HEK293 (cell line): ENCODE results near the gene DNAJC22.
"Not testable (repeated sequence)": the region's sequence is repeated elsewhere in the genome, so short reads cannot be mapped to it uniquely, and the experiment has no call there.

Experiments
- CTCF ChIA-PET: fragments of 350-600 bp; formaldehyde crosslinking; extraction: SDS; loops from one replicate; lab custom pipeline; 2021; ENCODE audit warnings: antibody characterized with exemption; lab: Yijun Ruan, JAX
- POLR2A ChIA-PET: fragments of 300-600 bp; formaldehyde crosslinking; extraction: SDS; loops from one replicate; lab custom pipeline; 2020; ENCODE audit warnings: antibody characterized with exemption, inconsistent platforms; lab: Yijun Ruan, JAX
- H3K27ac ChIP-seq: fragments of 200-500 bp; sonication (Bioruptor generic); 2 replicates; pipeline ENCODE4 v1.5.1; 2014; ENCODE audit warnings: low read depth, low read length, control low read depth, inconsistent platforms; ENCODE audit errors: extremely low read depth
- H3K36me3 ChIP-seq, 2 experiments: fragments of 200-500 bp in 1 of 2; sonication (Bioruptor generic) in 1 of 2; 1 replicate in 1 of 2; 2 replicates in 1 of 2; pipeline ENCODE4 v1.5.1; 2014 to 2017; ENCODE audit warnings: inconsistent platforms in 2 of 2, low read length in 2 of 2; ENCODE audit not compliant: control insufficient read depth in 2 of 2, insufficient read depth in 1 of 2
- H3K4me1 ChIP-seq: fragments of 200-500 bp; sonication (Bioruptor generic); 2 replicates; pipeline ENCODE4 v1.5.1; 2014; ENCODE audit warnings: mild to moderate bottlenecking, low read length, inconsistent platforms; ENCODE audit not compliant: control insufficient read depth, insufficient read depth
- H3K4me3 ChIP-seq: 2 replicates; pipeline ENCODE4 v1.5.1; 2011; ENCODE audit warnings: low read depth, mild to moderate bottlenecking, control low read depth, low read length, moderate library complexity
- H3K9me3 ChIP-seq: fragments of 200-500 bp; sonication (Bioruptor generic); 2 replicates; pipeline ENCODE4 v1.5.1; 2014; ENCODE audit warnings: low read depth, low read length, inconsistent platforms; ENCODE audit not compliant: control insufficient read depth, insufficient read depth
- GFI1B ChIP-seq: fragments of 450-650 bp; formaldehyde crosslinking; IDR thresholded peaks from 2 replicates; pipeline ENCODE4 v1.5.1; 2016; ENCODE audit warnings: missing biosample characterization, missing genetic modification characterization
- REST ChIP-seq: fragments of 450-650 bp; formaldehyde crosslinking; IDR thresholded peaks from 2 replicates; pipeline ENCODE4 v1.5.1; 2016; ENCODE audit warnings: missing biosample characterization, missing genetic modification characterization
- SCRT2 ChIP-seq: fragments of 450-650 bp; formaldehyde crosslinking; IDR thresholded peaks from 2 replicates; pipeline ENCODE4 v1.5.1; 2016; ENCODE audit warnings: missing biosample characterization, missing genetic modification characterization
- ZBTB11 ChIP-seq: fragments of 450-650 bp; formaldehyde crosslinking; conservative IDR thresholded peaks from 2 replicates; pipeline ENCODE4 v1.5.1; 2016; ENCODE audit warnings: low read depth, missing biosample characterization, missing genetic modification characterization
- ZBTB21 ChIP-seq: fragments of 450-650 bp; formaldehyde crosslinking; IDR thresholded peaks from 2 replicates; pipeline ENCODE4 v1.5.1; 2017; ENCODE audit warnings: missing biosample characterization, missing genetic modification characterization
- ZFHX2 ChIP-seq: fragments of 450-650 bp; formaldehyde crosslinking; conservative IDR thresholded peaks from 2 replicates; pipeline ENCODE4 v1.5.1; 2016; ENCODE audit warnings: missing biosample characterization, missing genetic modification characterization
- ZNF184 ChIP-seq: fragments of 450-650 bp; IDR thresholded peaks from 2 replicates; pipeline ENCODE4 v1.5.1; 2018; ENCODE audit warnings: missing biosample characterization, mild to moderate bottlenecking, missing genetic modification characterization
- ZNF202 ChIP-seq: fragments of 450-650 bp; formaldehyde crosslinking; IDR thresholded peaks from 2 replicates; pipeline ENCODE4 v1.5.1; 2016; ENCODE audit warnings: missing biosample characterization, missing genetic modification characterization, borderline replicate concordance
- ZNF266 ChIP-seq: fragments of 450-650 bp; formaldehyde crosslinking; IDR thresholded peaks from 2 replicates; pipeline ENCODE4 v1.5.1; 2016; ENCODE audit warnings: missing biosample characterization, missing genetic modification characterization, low read depth
- ZNF292 ChIP-seq: fragments of 450-650 bp; formaldehyde crosslinking; IDR thresholded peaks from 2 replicates; pipeline ENCODE4 v1.5.1; 2016; ENCODE audit warnings: low read depth, missing biosample characterization, missing genetic modification characterization, borderline replicate concordance
- ZNF394 ChIP-seq: fragments of 450-650 bp; formaldehyde crosslinking; IDR thresholded peaks from 2 replicates; pipeline ENCODE4 v1.5.1; 2016; ENCODE audit warnings: missing biosample characterization, missing genetic modification characterization, mild to moderate bottlenecking, moderate library complexity, borderline replicate concordance
- ZNF404 ChIP-seq: fragments of 450-650 bp; formaldehyde crosslinking; IDR thresholded peaks from 2 replicates; pipeline ENCODE4 v1.5.1; 2017; ENCODE audit warnings: missing biosample characterization, missing genetic modification characterization
- ZNF426 ChIP-seq: fragments of 450-650 bp; formaldehyde crosslinking; IDR thresholded peaks from 2 replicates; pipeline ENCODE4 v1.5.1; 2017; ENCODE audit warnings: missing biosample characterization, missing genetic modification characterization, mild to moderate bottlenecking, inconsistent platforms, moderate library complexity
- ZNF433 ChIP-seq: fragments of 450-650 bp; formaldehyde crosslinking; IDR thresholded peaks from 2 replicates; pipeline ENCODE4 v1.5.1; 2016; ENCODE audit warnings: missing biosample characterization, missing genetic modification characterization, low read depth
- ZNF558 ChIP-seq: fragments of 450-650 bp; formaldehyde crosslinking; IDR thresholded peaks from 2 replicates; pipeline ENCODE4 v1.5.1; 2016; ENCODE audit warnings: missing biosample characterization, missing genetic modification characterization
- ZNF623 ChIP-seq: fragments of 450-650 bp; formaldehyde crosslinking; IDR thresholded peaks from 2 replicates; pipeline ENCODE4 v1.5.1; 2016; ENCODE audit warnings: missing biosample characterization, missing genetic modification characterization
- ZNF629 ChIP-seq: fragments of 450-650 bp; formaldehyde crosslinking; IDR thresholded peaks from 2 replicates; pipeline ENCODE4 v1.5.1; 2017; ENCODE audit warnings: missing biosample characterization, missing genetic modification characterization
- ZNF654 ChIP-seq: fragments of 450-650 bp; formaldehyde crosslinking; IDR thresholded peaks from 2 replicates; pipeline ENCODE4 v1.5.1; 2016; ENCODE audit warnings: low read depth, missing biosample characterization, missing genetic modification characterization
- ZNF664 ChIP-seq: fragments of 450-650 bp; formaldehyde crosslinking; IDR thresholded peaks from 2 replicates; pipeline ENCODE4 v1.5.1; 2016; ENCODE audit warnings: missing biosample characterization, missing genetic modification characterization
- ZSCAN23 ChIP-seq: fragments of 450-650 bp; formaldehyde crosslinking; IDR thresholded peaks from 2 replicates; pipeline ENCODE4 v1.5.1; 2016; ENCODE audit warnings: missing biosample characterization, missing genetic modification characterization
- ZSCAN4 ChIP-seq: fragments of 450-650 bp; formaldehyde crosslinking; IDR thresholded peaks from 2 replicates; pipeline ENCODE4 v1.5.1; 2017; ENCODE audit warnings: missing biosample characterization, missing genetic modification characterization
- ZXDB ChIP-seq: fragments of 450-650 bp; formaldehyde crosslinking; IDR thresholded peaks from 2 replicates; pipeline ENCODE4 v1.5.1; 2016; ENCODE audit warnings: missing biosample characterization, missing genetic modification characterization

Gene DNAJC22

GRCh38 chr12:49310451-49311000, 36.2 kb upstream of the DNAJC22 start:
- H3K27ac ChIP-seq, H3K4me1 ChIP-seq, H3K9me3 ChIP-seq, POLR2A ChIA-PET, H3K36me3 ChIP-seq, H3K4me3 ChIP-seq: not testable (repeated sequence)
- CTCF ChIA-PET, result interaction anchor here (1.5 to 2.5 kb wide), 2 partner anchors 13 to 32 kb away, joined by 5 to 10 read pairs; no protein-coding TSS in a partner anchor
- peak; percentile 20; the same call in 1 of the 2 replicates for TF ChIP-seq SCRT2 (tag by site-specific recombination)
- TF ChIP-seq ZNF184 (tag by site-specific recombination), result peak; percentile 93

- ChIA-PET POLR2A (no interaction called here), CTCF (interaction anchor here (1.2 to 1.6 kb wide), 6 partner anchors 17 to 44 kb away, joined by 4 to 8 read pairs (median 5); partner anchors contain the start of gene PRPH)
- no peaks in the 10 kb centered on the region for H3K36me3 ChIP-seq
- H3K27ac ChIP-seq, result no peak overlapping the region
- 0 out of 2 replicates have a peak, but pooled peaks have one; percentile 8 for TF ChIP-seq ZFHX2 (tag by site-specific recombination)
- TF ChIP-seq ZSCAN4 (tag by site-specific recombination), result no peak
- H3K9me3 ChIP-seq, result no peaks in the 10 kb centered on the region
- H3K4me3 ChIP-seq, result no peak overlapping the region
- H3K4me1 ChIP-seq, result no peaks in the 10 kb centered on the region
Observed at GRCh38 chr12:49314811-49315210, 31.9 kb upstream of the DNAJC22 start.

GRCh38 chr12:49317118-49317517, 29.6 kb upstream of the DNAJC22 start:
- H3K4me1 ChIP-seq, H3K27ac ChIP-seq, H3K9me3 ChIP-seq, POLR2A ChIA-PET, H3K36me3 ChIP-seq, H3K4me3 ChIP-seq: not testable (repeated sequence)
- CTCF ChIA-PET, result interaction anchor here (2.8 to 3.1 kb wide), 2 partner anchors 15 to 20 kb away, joined by 11 to 23 read pairs; no protein-coding TSS in a partner anchor
- TF ChIP-seq ZNF654, result peak; percentile 14; the same call in 1 of the 2 replicates
- TF ChIP-seq REST, result peak; percentile 68; the same call in 1 of the 2 replicates
- peak; percentile 77 for TF ChIP-seq ZNF433 (tag by site-specific recombination)
- TF ChIP-seq ZNF426 (tag by site-specific recombination), result peak; percentile 75
- TF ChIP-seq ZBTB21 (tag by site-specific recombination), result peak; percentile 49
- peak; percentile 74 for TF ChIP-seq ZNF623
- peak; percentile 77; the same call in 1 of the 2 replicates for TF ChIP-seq ZNF202 (tag by site-specific recombination)
- TF ChIP-seq ZNF629 (tag by site-specific recombination), result peak; percentile 44; the same call in 1 of the 2 replicates
- 0 out of 2 replicates have a peak, but pooled peaks have one; percentile 47 for TF ChIP-seq GFI1B (tag by site-specific recombination)
- 0 out of 2 replicates have a peak, but pooled peaks have one; percentile 37 for TF ChIP-seq ZNF404
- peak; percentile 61 for TF ChIP-seq ZBTB11 (tag by site-specific recombination)
- TF ChIP-seq ZNF558, result peak; percentile 70; the same call in 1 of the 2 replicates
- TF ChIP-seq ZNF266 (tag by site-specific recombination), result peak; percentile 58
- TF ChIP-seq ZSCAN23, result 0 out of 2 replicates have a peak, but pooled peaks have one; percentile 23
- TF ChIP-seq ZNF394 (tag by site-specific recombination), result peak; percentile 96
- TF ChIP-seq ZXDB (tag by site-specific recombination), result 0 out of 2 replicates have a peak, but pooled peaks have one; percentile 21
- peak; percentile 61; the same call in 1 of the 2 replicates for TF ChIP-seq ZNF664
- 0 out of 2 replicates have a peak, but pooled peaks have one; percentile 33 for TF ChIP-seq ZNF292 (tag by site-specific recombination)
